Right renal pelvis (tissue), 4 donors: ENCODE data around the gene SRSF12. TPM values are rescaled to one million over a fixed set of nuclear protein-coding genes. Genes with fewer than 3 reads are reported as not detected.

Experiments used
- polyA plus RNA-seq, 4 donors: library from polyadenylated mRNA; unstranded; fragments of 120-200 nt; gene quantifications; one replicate each; pipeline ENCODE4 v1.2.1, GENCODE V29; 2013; ENCODE audit not compliant: insufficient read length in 4 of 4

The SRSF12 gene
- polyA plus RNA-seq, 4 donors: 13.8 to 18.6 (median 15.4) TPM

Other genes with a start within 250 kb of the SRSF12 start
- 10 to 100 TPM; 15.8 to 19.0 (median 17.8) TPM for gene RNGTT, start 154.5 kb downstream of the SRSF12 start, polyA plus RNA-seq
- 100 to 1,000 TPM; 111 to 155 (median 133) TPM for gene PNRC1, start 37.3 kb downstream of the SRSF12 start, polyA plus RNA-seq
- 10 to 100 TPM; 36.6 to 43.3 (median 39.3) TPM for gene PM20D2, start 28.0 kb upstream of the SRSF12 start, polyA plus RNA-seq
- 1 to 10 TPM; 1.3 to 2.9 (median 2.4) TPM for gene GABRR1, start 99.3 kb upstream of the SRSF12 start, polyA plus RNA-seq
- 1 to 10 TPM; 1.1 to 2.3 (median 1.4) TPM for gene GABRR2, start 197.2 kb upstream of the SRSF12 start, polyA plus RNA-seq
- 10 to 100 TPM; 54.8 to 69.7 (median 67.4) TPM for gene UBE2J1, start 234.7 kb upstream of the SRSF12 start, polyA plus RNA-seq